NCI-H446 (cell line): ENCODE results near the gene ERLIN1.
"Not testable (repeated sequence)": the region's sequence is repeated elsewhere in the genome, so short reads cannot be mapped to it uniquely, and the experiment has no call there.

Experiments
- DNase-seq, 2 experiments: peaks; one replicate each; lab custom pipeline; 2025; lab: John Stamatoyannopoulos, UW

Gene ERLIN1

GRCh38 chr10:100133801-100134200 lies 52.0 kb downstream of the ERLIN1 start:
- DNase-seq, result no peak

GRCh38 chr10:100132427-100132826 lies 53.4 kb downstream of the ERLIN1 start:
- no peak for DNase-seq

- DNase-seq, result no peak
These were observed 54.3 kb downstream of the ERLIN1 start for GRCh38 chr10:100131571-100131970.

DNA sequence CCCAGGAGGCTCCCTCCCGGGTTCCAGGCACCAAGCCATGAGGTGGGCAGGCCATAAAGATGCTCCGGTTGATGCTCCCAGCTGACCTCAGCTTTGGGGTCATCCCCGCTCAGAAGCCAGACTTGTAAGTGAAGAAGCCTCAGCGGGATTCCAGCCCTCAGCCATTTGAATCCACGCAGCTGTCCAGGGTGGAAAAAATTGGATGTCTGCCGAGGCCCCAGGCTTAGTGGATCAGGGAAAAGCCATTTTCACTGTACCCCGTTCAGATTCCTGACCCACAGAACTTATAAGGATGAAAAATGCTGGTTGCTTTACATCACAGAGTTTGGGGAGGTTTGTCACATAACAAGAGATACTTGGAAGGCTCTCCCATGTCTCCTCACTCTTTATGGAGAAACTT lies 55.0 kb downstream of the ERLIN1 start:
- no peak for DNase-seq

GRCh38 chr10:100129424-100129823 lies 56.4 kb downstream of the ERLIN1 start:
- no peak for DNase-seq

DNA sequence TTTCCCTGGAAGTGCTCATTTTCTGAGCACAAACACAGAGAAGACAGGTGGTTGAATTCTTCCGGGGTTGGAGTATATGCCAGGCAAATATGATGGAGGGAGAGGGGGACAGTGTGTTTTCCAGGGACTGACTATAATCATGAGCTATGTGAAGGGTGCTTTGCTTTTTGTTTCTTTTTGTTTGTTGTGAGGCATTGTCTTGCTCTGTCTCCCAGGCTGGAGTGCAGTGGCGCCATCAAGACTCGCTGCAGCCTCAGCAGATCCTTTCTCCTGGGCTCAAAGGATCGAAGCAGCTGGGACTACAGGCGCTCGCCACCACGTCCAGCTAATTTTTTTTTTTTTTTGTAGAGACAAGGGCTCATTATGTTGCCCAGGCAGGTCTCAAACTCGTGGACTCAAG lies 56.9 kb downstream of the ERLIN1 start:
- DNase-seq, result no peak

DNA sequence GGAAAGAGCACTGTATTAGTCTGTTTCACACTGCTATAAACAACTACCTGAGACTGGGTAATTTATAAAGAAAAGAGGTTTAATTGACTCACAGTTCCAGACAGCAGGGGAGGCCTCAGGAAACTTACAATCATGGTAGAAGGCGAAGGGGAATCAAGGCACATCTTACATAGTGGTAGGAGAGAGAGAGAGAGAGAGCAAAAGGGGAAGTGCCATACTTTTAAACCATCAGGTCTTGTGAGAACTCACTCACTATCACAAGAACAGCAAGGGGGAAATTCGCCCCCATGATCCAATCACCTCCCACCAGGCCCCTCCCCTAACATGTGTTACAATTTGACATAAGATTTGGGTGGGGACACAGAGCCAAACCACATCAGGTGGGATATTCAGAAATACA lies 60.5 kb downstream of the ERLIN1 start:
- not testable (repeated sequence) for DNase-seq

DNA sequence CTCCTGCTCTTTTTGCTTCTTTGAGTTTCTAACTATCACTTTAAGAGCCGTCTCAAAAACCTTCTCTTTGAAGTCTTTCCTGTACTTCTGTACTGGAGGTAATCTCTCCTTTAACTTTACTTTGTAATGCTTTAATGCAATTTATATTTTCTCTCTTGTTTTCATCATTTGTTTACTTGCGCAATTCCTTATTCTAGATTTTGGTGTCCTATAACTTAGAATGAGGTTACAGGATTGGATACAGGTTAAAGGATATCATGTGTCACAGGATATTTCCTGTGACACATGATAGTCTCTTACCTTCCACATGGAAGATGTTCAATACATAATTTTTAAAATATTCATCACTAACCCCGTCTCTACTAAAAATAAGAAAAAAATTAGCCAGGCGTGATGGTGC lies 61.7 kb downstream of the ERLIN1 start:
- DNase-seq, result no peak

GRCh38 chr10:100122780-100123179 lies 63.0 kb downstream of the ERLIN1 start:
- DNase-seq, result no peak

- DNase-seq, result no peak
These were observed 65.3 kb downstream of the ERLIN1 start for GRCh38 chr10:100120550-100120949.

DNA sequence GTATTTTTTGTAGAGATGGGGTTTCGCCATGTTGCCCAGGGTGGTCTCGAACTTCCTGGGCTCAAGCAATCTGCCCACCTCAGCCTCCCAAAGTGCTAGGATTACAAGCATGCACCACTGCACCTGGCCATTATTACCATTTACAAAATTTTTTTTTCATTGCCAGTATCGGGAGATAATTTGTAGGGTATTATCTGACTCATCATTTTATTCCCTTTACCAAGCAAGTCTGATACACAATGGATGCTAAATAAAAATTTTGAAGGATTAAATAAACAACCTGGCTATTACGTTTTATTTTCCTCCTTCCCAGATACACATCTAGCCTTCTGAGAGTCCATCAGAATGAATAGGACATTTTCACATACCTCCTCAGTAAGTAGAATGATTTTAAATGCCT lies 66.1 kb downstream of the ERLIN1 start:
- no peak for DNase-seq

GRCh38 chr10:100114976-100115770 lies 70.7 kb downstream of the ERLIN1 start:
- DNase-seq, result no peak

DNA sequence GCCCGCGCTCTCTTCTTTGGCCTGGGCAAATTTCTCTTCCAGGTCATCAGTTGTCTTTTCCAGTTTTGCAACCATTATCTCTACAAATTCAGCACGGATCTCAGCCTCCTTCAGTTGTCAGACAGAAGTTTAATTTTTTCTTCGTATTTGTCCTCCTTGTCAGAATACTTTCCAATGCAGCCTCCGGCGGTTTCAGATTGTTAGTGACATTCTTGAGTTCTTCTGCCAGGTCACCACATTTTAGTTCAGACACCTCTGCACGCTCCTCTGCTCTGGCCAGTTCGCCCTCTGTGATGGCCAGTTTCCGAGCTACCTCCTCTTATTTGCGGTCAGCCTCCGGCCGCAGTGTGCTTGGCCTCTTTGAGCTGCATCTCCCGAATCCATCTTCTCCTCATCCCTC lies 71.4 kb downstream of the ERLIN1 start:
- DNase-seq, result no peak

GRCh38 chr10:100109670-100110069 lies 76.2 kb downstream of the ERLIN1 start:
- no peak for DNase-seq

DNA sequence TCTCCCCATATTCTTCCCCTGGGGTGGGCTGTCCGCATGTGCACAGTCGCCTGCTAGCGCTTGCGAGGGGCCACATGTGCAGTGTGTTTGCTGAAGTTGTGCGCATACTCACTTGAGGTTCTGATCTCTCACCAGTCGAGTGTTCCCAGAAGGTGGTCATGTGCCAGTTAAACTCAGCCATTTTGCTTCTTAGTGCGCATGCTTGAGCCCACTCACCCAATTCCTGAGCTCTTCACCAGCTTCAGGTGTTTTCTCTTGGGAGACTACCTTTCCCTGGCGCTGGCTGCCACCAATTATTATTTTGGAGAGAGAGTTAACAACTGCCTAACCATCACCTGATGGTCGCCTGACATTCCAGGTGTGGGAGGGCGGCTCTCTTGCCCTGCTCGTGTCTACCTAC lies 79.0 kb downstream of the ERLIN1 start:
- no peak for DNase-seq

DNA sequence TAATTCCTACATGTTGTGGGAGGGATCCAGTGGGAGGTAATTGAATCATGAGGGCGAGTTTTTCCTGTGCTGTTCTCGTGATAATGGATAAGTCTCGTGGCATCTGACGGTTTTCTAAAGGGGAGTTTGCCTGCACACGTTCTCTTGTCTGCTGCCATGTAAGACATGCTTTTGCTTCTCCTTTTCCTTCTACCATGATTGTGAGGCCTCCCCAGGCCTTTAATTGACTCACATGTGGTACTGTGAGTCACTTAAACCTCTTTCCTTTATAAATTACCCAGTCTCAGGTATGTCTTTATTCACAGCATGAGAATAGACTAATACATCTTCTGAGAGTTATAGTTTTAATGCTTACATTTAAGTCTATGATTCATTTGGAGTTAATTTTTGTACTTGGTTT lies 81.5 kb downstream of the ERLIN1 start:
- DNase-seq, result no peak

GRCh38 chr10:100103581-100103980 lies 82.2 kb downstream of the ERLIN1 start:
- no peak for DNase-seq

GRCh38 chr10:100101192-100102076 lies 84.4 kb downstream of the ERLIN1 start:
- no peak for DNase-seq

DNA sequence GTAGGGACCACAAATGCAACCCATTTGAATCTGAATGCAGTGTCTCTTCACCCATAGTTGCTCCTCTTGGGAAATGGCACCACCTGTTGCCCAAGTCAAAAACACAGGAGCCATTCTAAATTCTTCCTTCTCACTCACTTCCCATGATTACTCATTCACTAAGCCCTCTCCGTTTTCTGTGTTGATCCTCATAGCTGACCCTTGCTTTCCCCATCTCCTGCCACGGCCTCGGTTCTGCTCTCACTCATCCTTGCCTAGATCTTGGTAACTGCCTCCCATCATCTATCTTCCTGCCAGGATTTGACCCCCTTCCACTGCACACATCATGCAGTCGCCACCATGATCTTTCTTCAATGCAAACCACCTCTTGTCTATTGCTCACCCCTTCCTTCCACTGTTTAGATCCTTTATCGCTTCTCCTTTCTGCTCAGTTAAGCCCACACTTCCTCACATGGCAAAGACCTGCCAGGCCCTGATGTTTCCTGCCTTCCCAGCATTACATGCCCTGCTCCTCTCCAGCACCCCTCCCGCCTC lies 85.1 kb downstream of the ERLIN1 start:
- no peak for DNase-seq
